Skin epidermis (tissue), 12 donors: ENCODE measurements around the gene RGS7.
"Not testable (repeated sequence)": the region's sequence is repeated elsewhere in the genome, so short reads cannot be mapped to it uniquely, and the experiment has no call there.

Experiments
- H3K27ac ChIP-seq, 21 experiments: fragments of 200-600 bp; sonication (generic) in 11 of 21; one replicate each; pipeline ENCODE4 v1.5.0; 2020; ENCODE audit warnings: mild to moderate bottlenecking in 3 of 21, inconsistent platforms in 2 of 21, moderate library complexity in 2 of 21
- H3K4me3 ChIP-seq, 7 experiments: fragments of 200-600 bp; sonication (generic) in 2 of 7; one replicate each; pipeline ENCODE4 v1.5.0; 2020; ENCODE audit warnings: inconsistent platforms in 2 of 7, mild to moderate bottlenecking in 2 of 7, moderate library complexity in 1 of 7

RGS7 gene

DNA sequence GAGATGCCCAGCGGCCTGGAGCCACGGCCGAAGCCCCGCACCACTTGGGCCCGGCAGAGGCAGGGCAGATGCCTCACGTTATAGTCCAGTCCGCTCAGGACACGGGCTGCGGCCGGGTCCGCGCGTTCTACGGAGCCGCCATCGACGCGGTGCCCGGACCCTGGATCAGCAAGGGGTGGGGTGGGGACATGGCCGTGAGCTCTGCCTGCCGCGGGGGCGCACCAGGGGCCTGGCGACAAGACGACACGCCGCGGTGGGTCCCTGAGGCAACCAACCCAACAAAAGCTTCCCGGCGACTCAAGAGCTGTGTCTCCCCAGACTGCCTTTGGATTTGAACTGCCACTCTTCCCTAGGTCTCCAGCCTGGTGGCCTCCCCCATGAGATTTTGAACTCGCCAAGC, 533.6 kb downstream of the RGS7 start:
- Histone ChIP-seq H3K4me3 (no peak overlapping the region), H3K27ac (no peak overlapping the region)

DNA sequence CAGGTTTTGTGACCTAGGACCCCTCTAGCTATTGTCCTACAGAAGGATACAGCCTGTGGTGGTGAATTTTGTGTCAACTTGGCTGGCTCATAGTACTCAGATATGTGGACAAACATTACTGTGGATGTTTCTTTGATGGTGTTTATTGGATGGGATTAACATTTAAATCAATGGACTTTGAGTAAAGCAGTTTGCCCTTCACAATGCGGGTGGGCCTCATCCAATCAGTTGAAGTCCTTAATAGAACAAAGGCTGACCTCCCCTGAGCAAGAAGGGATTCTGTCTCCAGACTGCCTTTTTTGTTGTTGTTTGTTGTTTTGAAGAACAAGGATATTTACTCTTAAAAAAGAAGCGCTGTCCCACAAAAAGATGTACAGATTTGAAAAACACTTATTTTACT, 535.1 kb downstream of the RGS7 start:
- H3K4me3 ChIP-seq = no peak overlapping the region
- H3K27ac ChIP-seq = no peak overlapping the region

GRCh38 chr1:240820816-240821215, 536.2 kb downstream of the RGS7 start:
- H3K27ac ChIP-seq = no peak overlapping the region
- no peak overlapping the region for H3K4me3 ChIP-seq

GRCh38 chr1:240816472-240816871, 540.5 kb downstream of the RGS7 start:
- no peak overlapping the region for H3K27ac ChIP-seq
- H3K4me3 ChIP-seq = no peak overlapping the region

- no peak overlapping the region for H3K27ac ChIP-seq
Observed at GRCh38 chr1:240813720-240814119, 543.3 kb downstream of the RGS7 start.

GRCh38 chr1:240811256-240811655, 545.7 kb downstream of the RGS7 start:
- Histone ChIP-seq H3K4me3 (no peak overlapping the region), H3K27ac (no peak overlapping the region)

More at GRCh38 chr1:240813720-240814119, 543.3 kb downstream of the RGS7 start:
- no peak overlapping the region for H3K4me3 ChIP-seq

- H3K4me3 ChIP-seq = no peak overlapping the region
- no peak overlapping the region for H3K27ac ChIP-seq
Observed at GRCh38 chr1:240808381-240808780, 548.6 kb downstream of the RGS7 start.

DNA sequence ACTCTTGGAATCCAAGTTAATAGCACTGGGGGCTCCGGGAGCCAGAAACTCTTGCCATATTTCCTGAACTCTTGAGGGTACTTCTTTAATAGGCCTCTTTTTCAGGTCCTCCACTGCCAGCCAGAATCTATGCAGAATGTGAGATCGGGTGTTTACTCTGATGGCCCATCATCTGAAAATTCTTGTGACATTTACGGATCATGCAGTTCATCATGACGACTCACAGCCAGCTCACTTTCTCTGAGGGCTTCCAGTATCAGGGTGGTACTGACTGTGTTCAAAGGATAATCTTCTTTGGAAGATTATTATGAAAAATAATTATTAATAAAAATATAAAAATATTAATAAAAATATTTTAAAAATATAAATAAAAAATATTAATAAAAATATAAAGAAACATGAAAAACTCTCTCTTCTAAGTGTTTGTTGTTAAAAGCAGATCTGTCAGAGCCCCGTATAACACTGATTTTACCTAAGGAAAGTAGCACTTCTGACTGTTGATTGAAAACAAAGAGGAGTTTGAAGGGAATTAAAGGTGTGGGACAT, 550.7 kb downstream of the RGS7 start:
- H3K4me3 ChIP-seq = no peak overlapping the region
- H3K27ac ChIP-seq = no peak overlapping the region

GRCh38 chr1:240804475-240804874, 552.5 kb downstream of the RGS7 start:
- no peak overlapping the region for H3K4me3 ChIP-seq
- no peak overlapping the region for H3K27ac ChIP-seq

DNA sequence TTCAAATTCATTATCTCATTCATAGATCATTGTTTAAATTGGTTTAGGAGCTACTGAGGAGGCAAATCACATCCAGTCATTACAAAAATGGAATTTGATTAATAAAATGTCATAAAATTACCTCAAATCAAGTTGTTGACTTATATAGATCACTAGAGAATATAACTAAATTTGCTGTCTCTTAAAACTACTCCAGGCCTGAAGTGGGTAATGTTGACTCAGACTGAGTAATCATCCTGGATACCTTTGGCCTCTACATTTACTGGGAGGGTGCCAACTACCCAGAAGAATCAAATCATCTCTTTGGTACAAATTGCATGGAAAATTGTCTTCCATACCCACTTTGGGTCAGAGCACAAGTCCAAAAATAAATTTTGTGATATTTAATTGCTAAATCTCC, 553.9 kb downstream of the RGS7 start:
- H3K4me3 ChIP-seq = no peak overlapping the region
- H3K27ac ChIP-seq = no peak overlapping the region

GRCh38 chr1:240802271-240802670, 554.7 kb downstream of the RGS7 start:
- H3K27ac ChIP-seq = no peak overlapping the region
- H3K4me3 ChIP-seq = no peak overlapping the region

DNA sequence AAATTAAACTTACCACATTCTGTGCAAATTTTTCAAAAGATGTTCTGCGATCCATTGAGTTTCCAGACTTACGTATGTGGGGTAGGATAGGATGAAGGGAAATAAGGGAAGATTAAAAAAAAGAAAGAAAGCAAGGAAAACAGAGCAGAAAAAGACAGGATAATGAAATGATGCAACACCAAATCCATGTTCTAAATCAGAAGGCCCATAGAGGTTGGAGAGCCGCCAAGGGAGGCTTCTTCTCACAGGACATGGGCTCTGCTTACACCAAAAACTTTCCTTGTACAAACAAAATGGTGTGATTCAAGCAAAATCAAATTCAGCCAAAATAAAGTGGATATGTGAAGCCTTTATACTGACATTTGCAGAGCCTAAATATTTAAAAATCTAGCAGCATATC, 555.6 kb downstream of the RGS7 start:
- Histone ChIP-seq H3K4me3 (no peak overlapping the region), H3K27ac (no peak overlapping the region)

DNA sequence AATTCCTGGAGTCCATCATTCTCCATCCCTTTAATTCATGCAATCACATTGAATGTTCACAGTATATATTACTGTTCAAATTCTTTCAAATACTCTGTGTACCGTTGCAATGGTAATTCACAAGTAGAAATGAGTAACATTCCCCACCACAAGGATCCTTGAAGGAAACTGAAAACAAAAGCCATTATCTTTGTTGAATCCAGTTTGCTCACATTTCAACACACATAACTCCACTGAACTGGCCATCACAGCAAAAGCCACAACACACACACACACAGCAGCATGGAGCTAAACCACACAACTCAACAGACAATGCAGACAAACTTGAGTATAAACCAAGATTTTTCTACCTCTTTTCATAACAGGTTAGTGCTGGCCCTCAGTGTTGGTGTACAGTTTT, 556.7 kb downstream of the RGS7 start:
- H3K4me3 ChIP-seq = no peak overlapping the region
- H3K27ac ChIP-seq = no peak overlapping the region

- no peak overlapping the region for H3K27ac ChIP-seq
- no peak overlapping the region for H3K4me3 ChIP-seq
Observed at GRCh38 chr1:240797050-240797449, 560.0 kb downstream of the RGS7 start.

DNA sequence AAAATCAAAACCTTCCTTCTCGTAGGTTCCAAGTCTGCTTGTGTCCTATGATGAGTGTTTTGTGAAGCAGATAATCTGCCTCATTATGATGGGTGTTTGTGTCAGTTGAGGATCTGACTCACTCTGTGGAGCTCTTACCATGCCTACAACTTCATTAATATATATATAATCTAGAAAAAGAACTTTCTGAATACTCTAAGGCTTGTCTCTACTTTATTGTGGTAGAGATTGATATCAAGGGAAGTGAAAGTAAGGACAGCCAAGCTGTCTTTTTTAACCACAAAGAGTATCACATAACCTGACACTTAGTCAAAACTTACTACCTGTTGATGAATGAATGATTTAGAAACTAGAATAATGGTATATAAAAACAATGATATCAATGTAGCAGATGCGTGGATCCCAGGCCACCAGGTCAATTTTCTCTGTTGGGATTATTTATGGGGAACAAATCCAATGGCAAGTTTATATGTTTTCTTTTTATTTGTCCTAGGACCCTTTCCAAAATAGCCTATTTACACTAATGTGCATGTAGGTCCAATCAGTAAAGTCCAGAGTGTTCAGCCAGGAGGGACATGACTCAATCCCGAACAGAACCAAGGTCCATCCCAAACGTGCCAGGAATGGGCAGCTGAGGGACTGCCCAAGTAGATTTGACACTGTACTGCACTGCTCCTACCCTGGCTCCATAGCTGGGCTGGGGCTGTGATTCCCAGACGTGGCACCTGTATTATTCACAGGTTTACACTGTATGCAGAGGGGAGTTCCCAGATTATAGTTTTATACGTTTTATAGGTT, 562.8 kb downstream of the RGS7 start:
- Histone ChIP-seq H3K27ac (no peak overlapping the region), H3K4me3 (no peak overlapping the region)

- no peak overlapping the region for H3K27ac ChIP-seq
- H3K4me3 ChIP-seq = no peak overlapping the region
Observed at GRCh38 chr1:240792915-240793529, 564.0 kb downstream of the RGS7 start.

GRCh38 chr1:240790856-240791255, 566.1 kb downstream of the RGS7 start:
- Histone ChIP-seq H3K4me3 (no peak overlapping the region), H3K27ac (no peak overlapping the region)

DNA sequence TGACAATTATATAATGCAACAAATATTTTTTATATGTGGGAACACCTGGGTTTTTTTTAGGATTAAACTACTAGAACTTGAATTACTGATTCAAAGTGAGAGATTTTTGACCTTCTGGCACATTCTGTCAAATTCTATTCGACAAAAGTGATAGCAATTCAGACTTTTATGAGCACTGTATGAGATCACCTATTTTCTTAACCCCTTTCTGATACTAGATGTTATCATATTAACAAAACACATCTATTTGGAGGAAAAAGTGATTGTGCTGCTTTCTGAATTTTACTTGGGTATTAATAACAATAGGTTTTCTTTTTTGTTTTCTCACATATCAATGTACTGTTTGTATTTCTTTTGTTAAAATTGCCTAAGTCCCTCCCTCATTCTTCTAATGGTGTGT, 570.1 kb downstream of the RGS7 start:
- Histone ChIP-seq H3K27ac (no peak overlapping the region), H3K4me3 (no peak overlapping the region)

DNA sequence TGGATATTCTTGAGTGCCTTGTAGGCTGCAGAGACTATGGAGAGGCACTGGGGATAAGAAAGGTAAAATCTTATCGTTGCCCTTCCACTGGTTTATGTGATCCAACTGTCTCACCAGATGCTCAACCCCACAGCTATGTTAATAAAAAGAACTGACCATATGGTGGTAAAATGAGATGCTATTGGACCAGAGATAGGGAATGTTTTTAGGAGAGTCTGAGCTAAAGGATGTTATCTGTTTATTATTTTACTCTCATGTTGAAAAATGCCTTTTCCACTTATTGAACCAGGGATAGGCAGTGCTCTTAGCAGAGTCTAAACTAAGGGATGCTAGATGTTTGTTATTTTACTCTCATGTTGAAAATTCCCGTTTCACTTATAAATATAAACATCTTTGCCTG, 572.2 kb downstream of the RGS7 start:
- Histone ChIP-seq H3K27ac (no peak overlapping the region), H3K4me3 (no peak overlapping the region)

- not testable (repeated sequence) for H3K27ac ChIP-seq, H3K4me3 ChIP-seq
Observed at GRCh38 chr1:240783728-240784137, 573.3 kb downstream of the RGS7 start.

DNA sequence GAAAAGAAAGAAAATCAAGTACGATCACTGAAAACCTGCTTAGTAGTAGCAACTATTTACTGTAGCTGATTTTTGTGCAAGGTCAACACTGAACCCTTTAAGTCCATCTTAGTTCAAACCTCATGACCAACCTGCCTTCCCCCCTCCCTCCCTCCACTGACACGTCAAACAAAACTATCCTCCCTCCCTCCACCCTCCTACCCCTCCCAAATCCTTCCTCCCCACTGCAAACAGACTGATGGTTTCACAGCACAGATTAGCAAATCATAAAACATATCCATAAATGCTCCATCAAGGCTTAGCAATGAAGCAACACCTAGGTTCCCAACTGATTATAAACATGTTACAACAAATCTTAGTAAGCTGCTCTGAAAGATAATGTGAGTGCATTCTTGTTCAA, 580.8 kb downstream of the RGS7 start:
- Histone ChIP-seq H3K4me3 (no peak overlapping the region), H3K27ac (no peak overlapping the region)
